Coronary artery (tissue), 2 donors: ENCODE results near the gene NBAS.
"Not testable (repeated sequence)": the region's sequence is repeated elsewhere in the genome, so short reads cannot be mapped to it uniquely, and the experiment has no call there.

ENCODE experiments used
- DNase-seq: peaks from one replicate; pipeline ENCODE4 v3.0.0-alpha.2; 2017; ENCODE audit warnings: low spot score
- H3K27ac ChIP-seq, 2 donors: fragments of 200-600 bp; sonication (generic); one replicate each; pipeline ENCODE4 v1.5.1; 2016 to 2019
- H3K4me3 ChIP-seq: fragments of 200-600 bp; sonication (generic); 2 replicates; pipeline ENCODE4 v1.5.1; 2016; ENCODE audit warnings: mild to moderate bottlenecking, moderate library complexity
- TF ChIP-seq, protein P1 (sequence below): fragments of 200-600 bp; sonication (generic); IDR thresholded peaks from one replicate; pipeline ENCODE4 v1.5.1; 2019; ENCODE audit warnings: antibody characterized with exemption

NBAS gene

GRCh38 chr2:15506229-15506819 is 54.8 kb downstream of the NBAS start:
- no peak overlapping the region for H3K27ac ChIP-seq
- no peak for DNase-seq
- TF ChIP-seq, protein P1, sequence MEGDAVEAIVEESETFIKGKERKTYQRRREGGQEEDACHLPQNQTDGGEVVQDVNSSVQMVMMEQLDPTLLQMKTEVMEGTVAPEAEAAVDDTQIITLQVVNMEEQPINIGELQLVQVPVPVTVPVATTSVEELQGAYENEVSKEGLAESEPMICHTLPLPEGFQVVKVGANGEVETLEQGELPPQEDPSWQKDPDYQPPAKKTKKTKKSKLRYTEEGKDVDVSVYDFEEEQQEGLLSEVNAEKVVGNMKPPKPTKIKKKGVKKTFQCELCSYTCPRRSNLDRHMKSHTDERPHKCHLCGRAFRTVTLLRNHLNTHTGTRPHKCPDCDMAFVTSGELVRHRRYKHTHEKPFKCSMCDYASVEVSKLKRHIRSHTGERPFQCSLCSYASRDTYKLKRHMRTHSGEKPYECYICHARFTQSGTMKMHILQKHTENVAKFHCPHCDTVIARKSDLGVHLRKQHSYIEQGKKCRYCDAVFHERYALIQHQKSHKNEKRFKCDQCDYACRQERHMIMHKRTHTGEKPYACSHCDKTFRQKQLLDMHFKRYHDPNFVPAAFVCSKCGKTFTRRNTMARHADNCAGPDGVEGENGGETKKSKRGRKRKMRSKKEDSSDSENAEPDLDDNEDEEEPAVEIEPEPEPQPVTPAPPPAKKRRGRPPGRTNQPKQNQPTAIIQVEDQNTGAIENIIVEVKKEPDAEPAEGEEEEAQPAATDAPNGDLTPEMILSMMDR = no peak
- H3K4me3 ChIP-seq = no peak overlapping the region

- no peak for DNase-seq
- H3K27ac ChIP-seq = no peak overlapping the region
- H3K4me3 ChIP-seq = no peak overlapping the region
- TF ChIP-seq, protein P1 = no peak
Observed at GRCh38 chr2:15504882-15505663, 56.1 kb downstream of the NBAS start.

DNA sequence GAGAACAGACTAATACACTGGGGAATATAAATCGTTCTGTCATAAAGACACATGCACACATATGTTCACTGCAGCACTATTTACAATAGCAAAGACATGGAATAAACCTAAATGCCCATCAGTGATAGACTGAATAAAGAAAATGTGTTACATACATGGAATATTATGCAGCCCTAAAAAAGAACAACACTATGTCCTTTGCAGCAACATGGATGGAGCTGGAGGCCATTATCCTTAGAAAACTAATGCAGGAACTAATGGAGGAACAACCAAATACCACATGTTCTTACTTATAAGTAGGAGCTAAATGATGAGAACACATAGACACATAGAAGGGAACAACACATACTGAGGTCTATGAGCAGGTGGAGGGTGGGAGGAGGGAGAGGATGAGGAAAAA is 61.9 kb downstream of the NBAS start:
- H3K27ac ChIP-seq, DNase-seq, H3K4me3 ChIP-seq: not testable (repeated sequence)

DNA sequence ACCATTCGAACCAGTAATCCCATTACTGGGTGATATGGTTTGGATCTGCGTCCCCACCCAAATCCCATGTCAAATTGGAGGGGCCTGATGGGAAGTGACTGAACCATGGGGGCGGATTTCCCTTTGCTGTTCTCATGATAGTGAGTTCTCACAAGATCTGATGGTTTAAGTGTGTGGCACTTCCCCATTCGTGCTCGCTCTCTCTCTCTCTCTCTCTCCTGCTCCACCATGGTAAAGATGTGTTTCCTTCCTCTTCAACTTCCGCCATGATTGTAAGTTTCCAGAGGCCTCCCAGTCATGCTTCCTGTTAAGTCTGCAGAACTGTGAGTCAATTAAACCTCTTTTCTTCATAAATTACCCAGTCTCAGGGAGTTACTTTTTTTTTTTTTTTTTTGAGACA is 62.6 kb downstream of the NBAS start:
- TF ChIP-seq, protein P1 = no peak
- no peak for DNase-seq
- H3K4me3 ChIP-seq = no peak overlapping the region

GRCh38 chr2:15494877-15495276 is 66.3 kb downstream of the NBAS start:
- Histone ChIP-seq H3K4me3 (no peak overlapping the region), H3K27ac (no peak overlapping the region)
- no peak for DNase-seq
- TF ChIP-seq, protein P1 = no peak

More for the DNA sequence above, 62.6 kb downstream of the NBAS start:
- H3K27ac ChIP-seq = no peak overlapping the region

DNA sequence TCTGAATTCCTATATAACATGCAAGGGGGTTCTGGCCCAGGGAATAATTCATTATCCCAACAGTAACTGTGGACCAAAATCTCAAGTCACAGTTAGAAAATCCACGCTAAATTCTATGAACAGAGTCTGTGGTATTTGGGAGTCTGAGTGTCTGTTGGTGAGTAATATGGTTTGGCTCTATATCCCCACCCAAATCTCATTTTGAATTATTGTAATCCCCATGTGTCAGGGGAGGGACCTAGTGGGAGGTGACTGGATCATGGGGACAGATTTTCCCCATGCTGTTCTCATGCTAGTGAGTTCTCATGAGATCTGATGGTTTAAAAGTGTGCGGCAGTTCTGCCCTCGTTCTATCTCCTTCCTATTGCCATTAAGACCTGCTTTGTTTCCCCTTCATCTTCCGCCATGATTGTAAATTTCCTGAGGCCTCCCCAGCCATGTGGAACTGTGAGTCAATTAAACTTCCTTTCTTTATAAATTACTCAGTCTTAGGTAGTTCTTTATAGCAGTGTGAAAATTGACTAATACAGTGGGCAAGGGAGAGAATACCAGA is 68.3 kb downstream of the NBAS start:
- Histone ChIP-seq H3K27ac (no peak overlapping the region), H3K4me3 (no peak overlapping the region)
- TF ChIP-seq, protein P1 = no peak
- DNase-seq = no peak

DNA sequence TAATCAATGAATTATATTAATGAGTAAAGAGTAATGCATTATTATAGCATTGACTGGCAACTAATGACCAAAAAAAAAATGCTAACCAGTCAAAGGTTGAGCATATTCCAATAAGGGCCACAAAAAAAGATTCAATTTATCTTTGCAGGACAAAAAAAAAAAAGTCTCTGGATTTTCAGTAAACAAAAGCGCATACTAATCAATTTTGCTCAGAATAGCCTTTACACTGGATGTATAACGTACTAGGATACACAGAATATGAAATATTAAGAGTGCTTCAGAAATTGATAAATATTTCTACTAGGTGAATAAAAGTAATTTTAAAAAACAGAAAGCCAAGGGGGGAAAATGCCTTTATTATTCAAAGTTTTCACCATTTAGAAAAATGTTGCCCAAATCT is 74.4 kb downstream of the NBAS start:
- no peak for DNase-seq
- H3K4me3 ChIP-seq = no peak overlapping the region

More for the DNA sequence above, 74.4 kb downstream of the NBAS start:
- H3K27ac ChIP-seq = no peak overlapping the region
- TF ChIP-seq, protein P1 = no peak
